Motor neuron (in vitro differentiated cells): ENCODE measurements around the gene HAGHL. TPM values are rescaled to one million over a fixed set of nuclear protein-coding genes. Genes with fewer than 3 reads are reported as not detected.
"Not testable (repeated sequence)": the region's sequence is repeated elsewhere in the genome, so short reads cannot be mapped to it uniquely, and the experiment has no call there.

Experiments used
- ATAC-seq, 8 experiments: fragments of 200-7000 bp; cut with Tn5 transposase; replicated peaks in 6 of 8; 2 replicates each; pipeline ENCODE4 v1.8.0; 2021; ENCODE audit warnings: mild to moderate bottlenecking in 8 of 8, moderate library complexity in 8 of 8
- H3K27ac ChIP-seq, 2 donors: fragments of 250-450 bp; sonication (Bioruptor Pico); 2 replicates each; pipeline ENCODE4 v1.9.0; 2021; ENCODE audit warnings: antibody characterized with exemption in 2 of 2, mild to moderate bottlenecking in 2 of 2, moderate library complexity in 1 of 2
- H3K4me1 ChIP-seq, 2 donors: fragments of 250-450 bp; sonication (Bioruptor Pico); replicated peaks in 1 of 2; 2 replicates each; pipeline ENCODE4 v1.6.1; 2021; ENCODE audit warnings: antibody characterized with exemption in 2 of 2, mild to moderate bottlenecking in 2 of 2, moderate library complexity in 1 of 2
- H3K4me3 ChIP-seq, 5 donors: fragments of 250-450 bp; sonication (Bioruptor Pico); 2 replicates each; pipeline ENCODE4 v1.9.0; 2021; ENCODE audit warnings: antibody characterized with exemption in 5 of 5, mild to moderate bottlenecking in 5 of 5, moderate library complexity in 4 of 5
- WGBS, 10 experiments: fragments of 450-650 bp; shearing (Covaris generic); methylation state at CpG; one replicate each; pipeline ENCODE4 v1.0.0; 2022; 5-methylcytosine and 5-hydroxymethylcytosine counted together
- in situ Hi-C, 9 experiments: fragments of 400-800 bp; cut with MboI; loops; one replicate each; pipeline ENCODE4 v1.15.0; 2021; ENCODE audit warnings: low sequenced_read_pairs in 9 of 9, low pct_unique_long_range_greater_than_20kb in 2 of 9; ENCODE audit not compliant: unreplicated experiment in 9 of 9
- total RNA-seq, 8 experiments: library from RNA; unstranded; fragments of 300-600 nt; gene quantifications; 2 replicates each; pipeline versions ENCODE4 v1.2.3 to v1.2.4, GENCODE V29; 2022

HAGHL gene
- total RNA-seq, 8 experiments from 2014 or later = 6.6 to 36.6 (median 14.2) TPM

DNA sequence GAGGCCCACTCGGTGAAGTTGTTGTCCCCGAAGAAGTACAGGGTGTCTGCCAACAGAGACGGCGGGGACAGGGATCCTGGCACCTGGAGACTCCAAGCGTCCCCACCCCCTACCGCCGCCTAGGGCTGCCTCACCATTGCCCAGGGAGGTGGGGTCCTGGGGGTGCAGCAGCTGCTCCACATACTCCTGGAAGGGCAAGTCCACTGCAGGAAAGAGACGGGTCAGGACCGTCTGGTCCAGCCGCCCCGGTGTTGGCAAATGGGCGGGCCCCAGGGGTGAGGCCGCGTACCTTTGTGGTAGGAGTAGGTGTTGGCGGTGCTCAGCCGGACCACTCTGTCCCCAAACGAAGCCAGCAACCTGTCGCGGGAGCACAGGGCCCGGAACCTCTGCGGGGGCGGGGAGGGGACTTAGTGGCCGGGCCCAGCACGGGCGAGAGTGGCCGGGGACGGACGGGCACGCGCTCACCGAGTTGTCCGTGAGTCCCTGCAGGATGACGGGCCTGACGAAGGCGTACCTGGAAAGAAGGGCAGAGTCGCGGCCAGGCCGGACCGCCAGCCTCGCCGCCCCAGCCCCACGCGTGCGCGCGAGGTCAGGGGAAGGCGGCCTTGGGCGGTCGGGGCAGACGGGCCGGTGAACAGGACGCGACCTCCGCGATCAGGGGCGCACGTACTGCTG is 43.4 kb upstream of the HAGHL start:
- Histone ChIP-seq H3K4me3 (peak overlapping the region; percentile 52 to 89 (median 85)), H3K4me1 (peaks cover 34 to 35% of the 10 kb centered on the region in 2 donors), H3K27ac (peak overlapping the region; percentile 74 to 94)
- ATAC-seq = no peak
- in situ Hi-C loops = no loop called here
- 0 to 80% (median 20%) methylated on average over 2 to 7 of the region's 57 CpGs; no CpG with 5 or more reads in 5 of the 10 experiments for WGBS, 10 experiments

GRCh38 chr16:684071-684794 is 42.7 kb upstream of the HAGHL start, which contains the start of gene JMJD8:
Gene JMJD8, minus strand, starts transcription at chr16:684334. Its CDS starts 15 bp downstream, at chr16:684319.
- peak; percentile 63 to 79 (median 68) for ATAC-seq
- WGBS, 10 experiments = 0 to 20% methylated on average over 4 to 6 of the region's 91 CpGs; no CpG with 5 or more reads in 8 of the 10 experiments
- H3K27ac ChIP-seq = peak within 1 kb of the TSS; percentile 74 to 94
- in situ Hi-C loops = no loop called here
- peaks cover 31 to 35% of the 10 kb centered on the region in 2 donors for H3K4me1 ChIP-seq
- H3K4me3 ChIP-seq = peak within 1 kb of the TSS; percentile 52 to 89 (median 85)

GRCh38 chr16:684961-685696 is 41.8 kb upstream of the HAGHL start:
- in situ Hi-C loops = no loop called here
- no peak for ATAC-seq
- Histone ChIP-seq H3K4me3 (peak overlapping the region in 1 of 5 donors; percentile 88), H3K27ac (peak overlapping the region; percentile 72 to 94), H3K4me1 (peaks cover 35 to 36% of the 10 kb centered on the region in 2 donors)
- 93 to 100% methylated on average over 1 to 5 of the region's 61 CpGs; no CpG with 5 or more reads in 8 of the 10 experiments for WGBS, 10 experiments

DNA sequence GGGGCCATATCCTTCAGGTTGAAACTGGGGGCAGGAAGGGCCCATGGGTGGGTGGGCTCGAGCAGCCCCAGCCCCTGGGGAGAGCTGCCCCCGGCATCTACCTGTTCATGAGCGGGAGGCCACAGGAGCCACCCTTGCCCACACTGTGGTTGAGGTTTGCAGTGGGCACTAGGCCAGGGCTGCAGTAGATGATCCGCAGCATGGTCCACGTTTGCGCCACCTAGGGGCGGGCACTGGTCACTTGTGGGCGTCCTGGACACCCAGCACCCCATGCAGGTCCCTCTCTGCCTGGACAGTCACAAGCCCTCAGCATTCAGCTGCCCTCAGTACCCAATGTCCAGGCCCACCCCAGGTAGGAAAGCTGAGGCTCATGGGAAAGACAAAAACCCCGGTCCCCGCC is 40.9 kb upstream of the HAGHL start:
- no peak for ATAC-seq
- WGBS, 10 experiments = 84 to 100% methylated on average over 2 to 5 of the region's 10 CpGs; no CpG with 5 or more reads in 8 of the 10 experiments
- Histone ChIP-seq H3K4me3 (no peak overlapping the region), H3K27ac (no peak overlapping the region), H3K4me1 (peaks cover 35 to 37% of the 10 kb centered on the region in 2 donors)
- in situ Hi-C loops = no loop called here

DNA sequence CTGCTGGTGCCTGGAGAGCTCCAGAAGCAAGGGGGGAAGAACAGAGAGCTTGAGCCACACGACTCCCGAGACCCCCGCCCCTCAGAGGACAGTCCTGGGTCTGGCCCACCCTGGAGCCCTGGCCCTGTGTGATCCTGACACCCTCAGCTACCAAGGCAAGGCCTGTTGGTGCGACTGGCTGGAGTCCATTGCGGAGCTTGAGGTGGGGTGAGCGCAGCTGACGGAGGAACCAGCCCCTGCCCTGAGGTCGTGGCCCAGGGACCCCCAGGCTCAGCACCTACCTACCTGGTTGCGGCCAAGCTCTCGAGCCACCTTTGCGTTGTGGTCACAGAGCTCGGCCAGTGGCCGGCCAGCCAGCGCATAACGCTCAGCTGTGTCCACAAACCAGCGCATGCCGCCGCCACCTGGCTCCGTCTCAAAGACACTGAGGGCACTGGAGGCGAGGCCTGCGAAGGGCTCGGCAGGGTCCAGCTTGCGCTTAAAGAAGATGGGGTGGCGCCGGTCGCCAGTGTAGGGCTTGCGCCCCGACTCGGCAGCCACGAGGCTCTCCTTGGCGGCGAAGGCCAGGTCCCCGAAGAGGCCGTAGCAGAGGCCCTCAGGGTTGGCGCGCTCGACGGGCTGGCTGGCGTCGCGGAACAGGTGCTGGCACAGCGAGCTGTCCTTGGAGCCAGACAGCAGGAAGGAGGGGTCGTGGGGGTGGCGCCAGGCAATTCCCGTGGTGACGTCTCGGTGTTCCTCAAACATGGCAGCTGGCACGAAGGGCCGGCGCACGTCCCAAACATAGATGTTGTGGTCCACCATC is 40.2 kb upstream of the HAGHL start:
- ATAC-seq = no peak
- WGBS, 10 experiments = 60 to 94% (median 91%) methylated on average over 1 to 16 of the region's 51 CpGs; no CpG with 5 or more reads in 6 of the 10 experiments
- Histone ChIP-seq H3K27ac (no peak overlapping the region), H3K4me1 (peaks cover 28 to 31% of the 10 kb centered on the region in 2 donors), H3K4me3 (no peak overlapping the region)
- in situ Hi-C loops = no loop called here

DNA sequence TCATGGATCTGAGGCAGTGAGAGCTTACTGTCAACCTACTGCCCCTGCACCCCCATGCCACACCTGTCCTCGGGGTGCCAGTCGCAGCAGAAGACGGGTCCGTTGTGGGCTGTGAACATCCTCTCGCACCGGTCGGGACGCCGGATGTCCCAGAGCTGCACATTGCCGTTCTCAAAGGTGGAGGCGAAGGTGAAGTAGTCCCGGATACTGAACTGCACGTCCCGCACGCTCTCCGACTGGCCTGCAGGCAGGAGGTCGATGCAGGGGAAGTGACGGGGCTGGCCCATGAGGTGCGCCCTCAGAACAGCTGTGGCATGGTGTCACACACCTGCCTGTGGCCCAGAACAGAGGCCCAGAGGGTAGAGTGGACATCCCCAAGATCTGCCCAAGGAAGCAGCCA is 39.4 kb upstream of the HAGHL start:
- peaks cover 26 to 29% of the 10 kb centered on the region in 2 donors for H3K4me1 ChIP-seq
- in situ Hi-C loops = no loop called here
- no peak overlapping the region for H3K4me3 ChIP-seq
- no peak overlapping the region for H3K27ac ChIP-seq
- WGBS, 10 experiments = 58 to 100% (median 95%) methylated on average over 1 to 12 of the region's 19 CpGs; no CpG with 5 or more reads in 4 of the 10 experiments
- no peak for ATAC-seq

GRCh38 chr16:689175-689897 is 37.6 kb upstream of the HAGHL start:
- peaks cover 20 to 25% of the 10 kb centered on the region in 2 donors for H3K4me1 ChIP-seq
- ATAC-seq = no peak
- peak overlapping the region; percentile 89 to 99 (median 97) for H3K4me3 ChIP-seq
- in situ Hi-C loops = no loop called here
- 64 to 100% (median 80%) methylated on average over 1 to 9 of the region's 26 CpGs; no CpG with 5 or more reads in 2 of the 10 experiments for WGBS, 10 experiments
- H3K27ac ChIP-seq = peak overlapping the region; percentile 88 to 97

GRCh38 chr16:691242-691641 is 35.7 kb upstream of the HAGHL start:
- 82 to 100% (median 90%) methylated on average over 1 to 11 of the region's 16 CpGs; no CpG with 5 or more reads in 3 of the 10 experiments for WGBS, 10 experiments
- ATAC-seq, H3K27ac ChIP-seq, H3K4me3 ChIP-seq, in situ Hi-C loops: not testable (repeated sequence)
- peaks cover 25 to 28% of the 10 kb centered on the region in 2 donors for H3K4me1 ChIP-seq

GRCh38 chr16:692356-693108 is 34.4 kb upstream of the HAGHL start:
- 18 to 100% (median 55%) methylated on average over 2 to 10 of the region's 10 CpGs for WGBS, 10 experiments

DNA sequence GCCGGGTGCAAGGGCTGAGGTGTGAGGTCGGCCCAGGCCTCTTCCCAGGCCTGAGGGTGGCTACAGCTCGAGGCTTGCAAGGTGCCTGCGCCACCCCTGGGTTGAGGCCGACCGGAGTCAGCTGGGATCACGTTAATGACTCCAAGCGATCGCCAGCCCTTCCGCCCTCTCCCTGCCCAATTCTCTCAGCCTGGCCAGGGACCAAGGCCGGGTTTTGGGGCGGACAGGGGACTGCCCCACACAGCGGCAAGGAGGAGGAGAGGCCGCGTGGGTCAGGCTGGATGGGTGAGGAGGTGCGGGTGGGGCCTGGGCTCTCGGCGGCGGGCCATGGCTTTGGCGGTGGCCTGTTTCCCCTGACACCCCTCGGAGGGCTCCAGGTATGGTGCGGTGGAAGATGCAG is 33.5 kb upstream of the HAGHL start:
- Histone ChIP-seq H3K27ac (peak overlapping the region in 1 of 2 donors; percentile 34), H3K4me1 (peaks cover 25 to 28% of the 10 kb centered on the region in 2 donors), H3K4me3 (peak overlapping the region in 1 of 5 donors; percentile 43)
- in situ Hi-C loops = no loop called here
- WGBS, 10 experiments = 0 to 64% (median 40%) methylated on average over 1 to 11 of the region's 22 CpGs; no CpG with 5 or more reads in 7 of the 10 experiments
- ATAC-seq = no peak

More at GRCh38 chr16:692356-693108, 34.4 kb upstream of the HAGHL start:
- Histone ChIP-seq H3K4me1 (peaks cover 25 to 28% of the 10 kb centered on the region in 2 donors), H3K4me3 (no peak overlapping the region), H3K27ac (no peak overlapping the region)
- ATAC-seq = no peak
- in situ Hi-C loops = no loop called here

DNA sequence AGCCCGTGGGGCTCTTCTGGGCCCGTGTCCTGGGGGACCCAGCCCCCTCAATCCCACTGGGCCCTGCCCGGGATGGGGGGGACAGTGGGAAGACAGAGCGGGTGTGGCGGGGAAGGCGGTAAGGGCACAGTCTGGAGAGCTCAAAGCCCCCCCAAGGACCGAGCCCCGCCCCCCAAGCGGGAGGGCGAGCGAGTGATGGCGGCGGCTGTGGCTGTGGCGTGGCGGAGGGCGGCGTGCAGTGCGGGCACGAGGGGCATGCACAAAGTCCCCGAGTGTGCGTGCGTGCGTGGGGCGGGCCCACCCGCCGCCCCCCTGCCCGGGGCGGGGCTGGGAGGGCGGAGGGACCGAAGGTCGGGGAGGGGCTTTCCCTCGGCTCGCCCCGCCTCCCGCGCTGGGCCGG is 33.1 kb upstream of the HAGHL start:
- H3K4me3 ChIP-seq = peak overlapping the region in 3 of 5 donors; percentile 25 to 43 (median 30)
- in situ Hi-C loops = no loop called here
- no CpG with 5 or more reads among the region's 37 CpGs for WGBS, 10 experiments
- peak in 2 of 8 experiments; percentile 1 for ATAC-seq
- peak overlapping the region in 1 of 2 donors; percentile 90 for H3K27ac ChIP-seq
- H3K4me1 ChIP-seq = peaks cover 25 to 26% of the 10 kb centered on the region in 2 donors
